ENCODE results near the gene TBPL1. TPM values are rescaled to one million over a fixed set of nuclear protein-coding genes. Genes with fewer than 3 reads are reported as not detected.

The TBPL1 gene
- total and polyA plus RNA-seq, 9 of the 15 experiments (the other 6 are each of a cell fraction or from before 2014, with no cell fraction given): 78.1 to 152 (median 107) TPM

- TF ChIP-seq ZBTB40 (IDR thresholded peaks at IDR 0.05) (0 out of 2 replicates have a peak, but pooled peaks have one; percentile 14), ZBTB40 (CRISPR knock-in tag; IDR thresholded peaks at IDR 0.05) (no peak), ZBED1 (IDR thresholded peaks at IDR 0.05) (no peak), MECOM (CRISPR knock-in tag; IDR thresholded peaks at IDR 0.05) (peak; percentile 39; the same call in 1 of the 2 replicates), TEAD4 (IDR thresholded peaks at IDR 0.05; ENCODE audit: low read length) (peak; percentile 42), TEAD4 (CRISPR knock-in tag; IDR thresholded peaks at IDR 0.05; ENCODE audit: borderline replicate concordance) (no peak), E2F4 (CRISPR knock-in tag; IDR thresholded peaks at IDR 0.05; ENCODE audit: low read depth) (no peak), TOE1 (IDR thresholded peaks at IDR 0.05; ENCODE audit: borderline replicate concordance) (0 out of 2 replicates have a peak, but pooled peaks have one; percentile 14), TOE1 (CRISPR knock-in tag; IDR thresholded peaks at IDR 0.05; ENCODE audit: borderline replicate concordance, low read depth) (no peak), FOSL1 (tag; conservative IDR thresholded peaks at IDR 0.05) (peak; percentile 80), RFX1 (IDR thresholded peaks at IDR 0.05) (no peak), TBP (optimal IDR thresholded peaks at IDR 0.05; ENCODE audit: low read depth, low read length) (peak; percentile 18), STAT5A (IDR thresholded peaks at IDR 0.05; ENCODE audit: borderline replicate concordance, low read length) (peak; percentile 19; the same call in 1 of the 2 replicates), MAFG (tag; conservative IDR thresholded peaks at IDR 0.05) (peak; percentile 56), NEUROD1 (IDR thresholded peaks at IDR 0.05; ENCODE audit: borderline replicate concordance, low read depth, low read length, partially characterized antibody) (no peak), ZBTB17 (CRISPR knock-in tag; IDR thresholded peaks at IDR 0.05) (no peak), HIVEP1 (CRISPR knock-in tag; IDR thresholded peaks at IDR 0.05) (no peak), MTA2 (IDR thresholded peaks at IDR 0.05; ENCODE audit: low read depth) (0 out of 2 replicates have a peak, but pooled peaks have one; percentile 24), DIDO1 (tag; IDR thresholded peaks at IDR 0.05; ENCODE audit: low read depth) (0 out of 2 replicates have a peak, but pooled peaks have one; percentile 52)
These were observed 76.8 kb downstream of the TBPL1 start (continued) for GRCh38 chr6:134029495-134030455.

Data from K562 (cell line).